Measurements from ENCODE around the gene SLC35A2. TPM values are rescaled to one million over a fixed set of nuclear protein-coding genes. Genes with fewer than 3 reads are reported as not detected.

SLC35A2 gene
- total RNA-seq, 1 donor from 2014 or later: 11.6 TPM

GRCh38 chrX:48909703-48910294 lies 1.6 kb downstream of the SLC35A2 start:
- DNase-seq (ENCODE audit: missing footprints) (no peak), ATAC-seq (no peak)
- intact Hi-C loops (cut with DNase I): loop anchor here (10.0 kb wide), 1 partner anchor 265 kb away; no protein-coding TSS in a partner anchor

GRCh38 chrX:48908600-48908999 lies 2.8 kb downstream of the SLC35A2 start:
- intact Hi-C loops (cut with DNase I): no loop called here
- DNase-seq (ENCODE audit: missing footprints) (no peak), ATAC-seq (no peak)

- ATAC-seq: no peak
- DNase-seq (ENCODE audit: missing footprints): no peak
- intact Hi-C loops (cut with DNase I): no loop called here
These were observed 6.2 kb downstream of the SLC35A2 start for GRCh38 chrX:48905090-48905790.

GRCh38 chrX:48904626-48905025 lies 6.8 kb downstream of the SLC35A2 start:
- intact Hi-C loops (cut with DNase I): no loop called here
- DNase-seq (ENCODE audit: missing footprints) (no peak), ATAC-seq (no peak)

GRCh38 chrX:48904180-48904579 lies 7.3 kb downstream of the SLC35A2 start:
- intact Hi-C loops (cut with DNase I): no loop called here
- ATAC-seq: no peak

GRCh38 chrX:48903290-48903689 lies 8.2 kb downstream of the SLC35A2 start:
- intact Hi-C loops (cut with DNase I): no loop called here
- ATAC-seq (no peak), DNase-seq (ENCODE audit: missing footprints) (no peak)

More at GRCh38 chrX:48904180-48904579, 7.3 kb downstream of the SLC35A2 start:
- DNase-seq (ENCODE audit: missing footprints): no peak

GRCh38 chrX:48902776-48903175 lies 8.7 kb downstream of the SLC35A2 start:
- intact Hi-C loops (cut with DNase I): no loop called here
- DNase-seq (ENCODE audit: missing footprints): no peak
- no peak for ATAC-seq

GRCh38 chrX:48902135-48902534 lies 9.3 kb downstream of the SLC35A2 start:
- DNase-seq (ENCODE audit: missing footprints) (no peak), ATAC-seq (no peak)
- intact Hi-C loops (cut with DNase I): no loop called here

- no peak for ATAC-seq
- DNase-seq (ENCODE audit: missing footprints): no peak
These were observed 10.4 kb downstream of the SLC35A2 start for GRCh38 chrX:48901069-48901468.

GRCh38 chrX:48899078-48899410 lies 12.4 kb downstream of the SLC35A2 start:
- intact Hi-C loops (cut with DNase I): no loop called here
- ATAC-seq: no peak

More at GRCh38 chrX:48901069-48901468, 10.4 kb downstream of the SLC35A2 start:
- intact Hi-C loops (cut with DNase I): no loop called here

GRCh38 chrX:48897625-48898306 lies 13.7 kb downstream of the SLC35A2 start, which contains the start of the genes PQBP1 and TIMM17B:
Gene PQBP1, plus strand, starts transcription at chrX:48897930. Its CDS starts 580 bp downstream, at chrX:48898510.
Gene TIMM17B, minus strand, starts transcription at chrX:48897768. Its CDS starts 19 bp downstream, at chrX:48897749.
- ATAC-seq (peak; percentile 97), DNase-seq (ENCODE audit: missing footprints) (peak; percentile 92)
- intact Hi-C loops (cut with DNase I): loop anchor here (2.0 kb wide), 1 partner anchor 95 kb away; the partner anchor contains the start of gene HDAC6

More at GRCh38 chrX:48899078-48899410, 12.4 kb downstream of the SLC35A2 start:
- DNase-seq (ENCODE audit: missing footprints): no peak

- intact Hi-C loops (cut with DNase I): loop anchor here (2.0 kb wide), 1 partner anchor 94 kb away; the partner anchor contains the start of gene HDAC6
- ATAC-seq (peak; percentile 56), DNase-seq (ENCODE audit: missing footprints) (peak; percentile 78)
These were observed 14.3 kb downstream of the SLC35A2 start for GRCh38 chrX:48897157-48897624.

GRCh38 chrX:48896611-48897011 lies 14.8 kb downstream of the SLC35A2 start:
- ATAC-seq (no peak), DNase-seq (ENCODE audit: missing footprints) (no peak)
- intact Hi-C loops (cut with DNase I): loop anchor here (2.0 kb wide), 1 partner anchor 94 kb away; the partner anchor contains the start of gene HDAC6

- ATAC-seq: no peak
- DNase-seq (ENCODE audit: missing footprints): no peak
- intact Hi-C loops (cut with DNase I): no loop called here
These were observed 16.6 kb downstream of the SLC35A2 start for GRCh38 chrX:48894891-48895290.

GRCh38 chrX:48893556-48894348 lies 17.7 kb downstream of the SLC35A2 start:
- intact Hi-C loops (cut with DNase I): no loop called here
- no peak for DNase-seq (ENCODE audit: missing footprints)

GRCh38 chrX:48892896-48893295 lies 18.6 kb downstream of the SLC35A2 start:
- intact Hi-C loops (cut with DNase I): no loop called here
- no peak for ATAC-seq
- no peak for DNase-seq (ENCODE audit: missing footprints)

More at GRCh38 chrX:48893556-48894348, 17.7 kb downstream of the SLC35A2 start:
- ATAC-seq: no peak

GRCh38 chrX:48891402-48892288 lies 19.8 kb downstream of the SLC35A2 start:
- DNase-seq (ENCODE audit: missing footprints) (peak; percentile 92), ATAC-seq (peak; percentile 96)
- intact Hi-C loops (cut with DNase I): no loop called here
